GM12872 (cell line): Measurements from ENCODE around the gene MUC15.

ENCODE experiments used
- TF ChIP-seq, protein P1 (sequence below): IDR thresholded peaks from 3 replicates; pipeline ENCODE4 v1.5.1; 2011; ENCODE audit warnings: low read depth, mild to moderate bottlenecking, low read length, moderate library complexity; ENCODE audit not compliant: insufficient read depth

Gene MUC15

GRCh38 chr11:26569646-26570045 lies 2.4 kb downstream of the MUC15 start:
- TF ChIP-seq, protein P1, sequence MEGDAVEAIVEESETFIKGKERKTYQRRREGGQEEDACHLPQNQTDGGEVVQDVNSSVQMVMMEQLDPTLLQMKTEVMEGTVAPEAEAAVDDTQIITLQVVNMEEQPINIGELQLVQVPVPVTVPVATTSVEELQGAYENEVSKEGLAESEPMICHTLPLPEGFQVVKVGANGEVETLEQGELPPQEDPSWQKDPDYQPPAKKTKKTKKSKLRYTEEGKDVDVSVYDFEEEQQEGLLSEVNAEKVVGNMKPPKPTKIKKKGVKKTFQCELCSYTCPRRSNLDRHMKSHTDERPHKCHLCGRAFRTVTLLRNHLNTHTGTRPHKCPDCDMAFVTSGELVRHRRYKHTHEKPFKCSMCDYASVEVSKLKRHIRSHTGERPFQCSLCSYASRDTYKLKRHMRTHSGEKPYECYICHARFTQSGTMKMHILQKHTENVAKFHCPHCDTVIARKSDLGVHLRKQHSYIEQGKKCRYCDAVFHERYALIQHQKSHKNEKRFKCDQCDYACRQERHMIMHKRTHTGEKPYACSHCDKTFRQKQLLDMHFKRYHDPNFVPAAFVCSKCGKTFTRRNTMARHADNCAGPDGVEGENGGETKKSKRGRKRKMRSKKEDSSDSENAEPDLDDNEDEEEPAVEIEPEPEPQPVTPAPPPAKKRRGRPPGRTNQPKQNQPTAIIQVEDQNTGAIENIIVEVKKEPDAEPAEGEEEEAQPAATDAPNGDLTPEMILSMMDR = no peak

DNA sequence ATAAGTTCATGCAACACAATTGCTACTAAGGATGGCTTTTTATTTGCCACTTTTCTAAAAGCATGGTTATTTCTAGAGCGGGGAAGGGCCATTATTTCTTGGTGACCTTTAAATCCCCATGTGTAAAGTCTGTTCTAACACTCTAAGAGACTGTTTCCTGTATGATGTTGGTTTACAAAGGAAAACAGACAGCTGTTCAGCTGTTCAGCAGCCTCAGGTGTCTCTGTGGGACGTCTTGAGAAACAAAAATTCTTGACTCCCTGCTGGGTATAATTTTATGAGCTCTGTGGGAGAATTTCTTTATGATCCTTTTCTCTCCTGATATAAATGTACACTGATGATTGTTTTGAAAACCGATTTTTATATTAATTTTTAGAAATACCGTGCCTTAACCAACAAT lies 13.9 kb downstream of the MUC15 start:
- TF ChIP-seq, protein P1 = no peak

DNA sequence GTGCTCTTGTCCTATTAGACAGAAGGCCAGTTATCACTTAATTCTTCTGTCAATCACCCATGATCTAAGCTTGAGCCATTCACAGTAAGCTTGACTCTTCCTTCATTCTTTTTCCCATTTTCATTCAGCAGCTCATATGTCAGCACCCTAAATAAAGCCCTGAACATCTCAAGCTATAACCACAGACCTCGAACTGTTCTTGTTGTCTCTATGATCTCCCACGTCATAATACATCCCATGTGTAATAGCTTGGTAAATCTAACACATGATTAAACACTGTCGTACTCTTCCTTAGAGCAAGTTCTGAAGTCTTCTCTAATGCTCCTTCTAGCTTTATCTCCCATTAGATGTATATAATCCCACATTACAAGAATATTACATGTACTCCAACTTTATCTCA lies 14.4 kb downstream of the MUC15 start:
- TF ChIP-seq, protein P1 = no peak

- TF ChIP-seq, protein P1 = no peak
These were observed 15.5 kb downstream of the MUC15 start for GRCh38 chr11:26556582-26556981.

- TF ChIP-seq, protein P1 = no peak
These were observed 17.6 kb downstream of the MUC15 start for GRCh38 chr11:26554455-26554854.

DNA sequence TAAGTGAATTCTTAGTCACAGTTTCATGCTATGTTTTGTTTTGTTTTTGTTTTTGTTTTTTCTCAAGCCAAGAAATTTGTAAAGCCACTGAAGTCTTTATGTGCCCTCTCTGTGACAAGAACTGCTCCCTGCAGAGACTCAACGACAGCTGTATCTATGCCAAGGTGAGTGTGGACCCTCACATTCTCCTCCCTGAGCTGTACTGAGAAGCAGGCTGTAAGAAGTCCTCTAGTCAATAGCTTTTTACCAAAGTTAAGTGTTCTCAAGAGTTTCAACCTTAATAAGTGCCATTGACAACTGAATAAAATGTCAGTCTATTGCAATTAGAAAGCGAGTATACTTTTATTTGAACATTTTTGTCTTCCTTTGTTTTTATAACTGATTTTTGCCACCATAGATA lies 18.9 kb downstream of the MUC15 start:
- TF ChIP-seq, protein P1 = no peak

- TF ChIP-seq, protein P1 = peak; percentile 25; the same call in 1 of the 3 replicates
These were observed 20.8 kb downstream of the MUC15 start for GRCh38 chr11:26551186-26551801.
